GM18507 (cell line): Measurements from ENCODE around the gene LYZL4.
A peak's percentile ranks its signal among the peaks of the same experiment; 100 is the strongest.

Experiments used
- DNase-seq: peaks from one replicate; pipeline ENCODE4 v3.0.0; 2011; ENCODE audit warnings: low read depth; ENCODE audit not compliant: insufficient read length; ENCODE audit errors: extremely low spot score
- FAIRE-seq: peaks from 2 replicates; lab custom pipeline; 2011; peaks lifted over from hg19 to GRCh38; lab: Jason Lieb, UNC

The LYZL4 gene

GRCh38 chr3:42410370-42411131 lies at the start of gene LYZL4:
TSS of gene LYZL4 (minus strand) at chr3:42410610. CDS start at chr3:42407251, 3,359 bp downstream.
- FAIRE-seq = no peak
- no peak for DNase-seq

DNA sequence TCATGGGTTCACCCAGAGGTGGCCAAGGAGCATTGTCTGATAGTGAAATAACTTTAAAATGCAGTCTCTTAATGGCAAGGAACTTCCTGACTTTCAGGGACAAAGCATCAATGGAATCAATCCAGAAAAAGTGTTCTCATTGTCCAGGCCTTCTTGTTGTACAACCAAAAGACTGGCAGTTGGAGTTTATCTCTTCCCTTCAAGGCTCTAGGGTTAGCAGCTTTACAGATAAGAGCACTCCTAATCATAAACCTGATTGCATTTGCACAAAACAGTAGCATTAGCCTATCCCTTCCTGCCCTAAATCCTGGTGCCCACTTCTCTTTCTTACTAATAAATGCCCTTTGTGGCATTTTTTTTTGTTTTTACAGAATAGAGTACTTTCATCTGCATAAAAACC lies 48.7 kb upstream of the LYZL4 start:
- no peak for DNase-seq
- no peak for FAIRE-seq

DNA sequence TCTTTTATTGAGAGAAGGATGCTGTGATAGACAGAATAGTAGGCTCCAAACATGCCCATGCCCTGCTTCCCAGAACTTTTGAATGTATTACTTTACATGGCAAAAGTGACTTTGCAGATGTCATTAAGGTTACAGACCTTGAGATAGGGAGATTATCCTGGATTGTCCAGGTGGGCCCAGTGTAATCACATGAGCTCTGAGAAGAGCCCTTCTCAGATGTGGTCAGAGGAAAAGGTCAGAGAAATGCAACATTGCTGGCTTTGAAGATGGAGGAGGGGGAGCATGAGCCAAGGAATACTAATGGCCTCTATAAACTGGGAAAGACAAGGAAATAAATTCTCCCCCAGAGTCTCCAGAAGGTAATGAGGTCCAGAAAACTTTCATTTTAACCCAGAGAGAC lies 45.8 kb upstream of the LYZL4 start:
- no peak for DNase-seq
- no peak for FAIRE-seq

DNA sequence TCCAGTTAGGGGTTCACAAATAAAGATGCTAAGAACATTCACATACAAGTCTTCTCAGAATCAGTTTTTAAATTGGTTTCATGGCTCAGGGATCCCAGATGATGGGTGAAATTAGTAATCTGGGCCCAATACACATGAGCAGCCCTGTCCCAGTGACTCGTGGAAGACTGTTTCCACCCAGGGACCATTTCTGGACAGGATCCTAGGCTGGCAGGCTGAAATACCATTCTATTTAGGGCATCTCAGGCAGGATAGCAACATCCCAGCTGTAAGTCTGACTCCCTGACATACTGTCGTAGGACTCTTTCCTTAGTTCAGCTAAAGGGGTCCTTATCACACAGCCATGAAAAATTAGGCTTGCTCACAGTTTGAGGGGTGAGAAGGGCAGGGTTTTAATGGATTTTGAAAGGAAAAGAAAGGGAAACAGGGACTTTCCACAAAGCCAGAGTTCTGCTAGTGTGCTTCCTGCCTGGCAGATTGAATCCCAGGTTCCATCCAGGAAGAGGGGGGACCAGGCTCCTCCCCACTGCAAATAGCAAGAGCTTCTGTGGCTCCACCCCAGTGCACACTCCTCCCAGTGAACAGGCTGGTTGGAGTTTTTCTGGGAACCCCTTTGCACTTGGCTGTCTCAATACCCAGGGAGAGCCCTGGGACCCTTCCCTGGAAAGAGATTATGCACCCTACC lies 41.3 kb upstream of the LYZL4 start:
- no peak for DNase-seq
- FAIRE-seq = no peak

- DNase-seq = no peak
- no peak for FAIRE-seq
Observed at GRCh38 chr3:42451116-42451515, 40.7 kb upstream of the LYZL4 start.

- DNase-seq (no peak), FAIRE-seq (no peak)
Observed at GRCh38 chr3:42450567-42450966, 40.2 kb upstream of the LYZL4 start.

- DNase-seq (no peak), FAIRE-seq (no peak)
Observed at GRCh38 chr3:42447481-42447880, 37.1 kb upstream of the LYZL4 start.

DNA sequence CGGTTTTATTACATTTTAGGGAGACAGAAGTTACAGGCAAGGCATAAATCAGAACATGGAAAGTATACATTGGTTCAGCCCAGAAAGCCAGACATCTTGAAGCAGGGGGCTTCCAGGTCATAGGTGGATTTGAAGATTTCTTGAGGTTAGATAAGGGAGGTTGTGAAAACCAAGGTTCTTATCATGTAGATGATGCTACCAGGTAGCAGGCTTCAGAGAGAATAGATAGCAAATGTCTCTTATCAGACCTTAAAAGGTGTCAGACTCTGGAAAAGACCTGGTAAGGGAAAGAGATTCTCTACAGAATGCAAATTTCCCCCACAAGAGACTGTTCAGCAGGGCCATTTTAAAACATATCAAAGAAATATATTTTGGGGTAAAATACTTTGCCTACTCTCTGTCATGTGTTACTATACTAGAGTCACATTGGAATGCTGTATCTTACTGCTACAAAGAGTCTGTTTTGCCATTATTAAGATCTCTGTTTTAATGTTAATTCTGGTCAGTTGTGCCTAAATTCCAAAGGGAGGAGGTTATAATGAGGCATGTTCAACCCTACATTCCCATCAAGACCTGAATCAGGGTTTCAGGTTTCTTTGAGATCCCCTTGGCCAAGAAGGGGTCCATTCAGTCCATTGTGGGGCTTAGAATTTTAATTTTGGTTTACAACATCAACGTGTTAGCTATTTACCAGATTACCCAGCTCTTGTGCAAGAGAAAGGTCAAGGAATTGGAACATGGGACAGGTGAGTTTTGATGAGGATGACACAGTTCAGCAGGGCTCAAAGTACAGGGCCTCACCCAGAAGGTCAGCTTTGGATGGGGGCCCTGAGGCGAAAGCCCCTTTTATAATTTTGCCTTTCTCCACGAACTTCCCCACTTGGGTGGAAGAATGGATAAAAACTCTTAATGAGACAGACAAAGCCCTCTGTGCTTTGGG lies 36.0 kb upstream of the LYZL4 start:
- no peak for FAIRE-seq
- DNase-seq = no peak

GRCh38 chr3:42443819-42444436 lies 33.5 kb upstream of the LYZL4 start:
- FAIRE-seq (peak; percentile 64), DNase-seq (peak; percentile 54)

DNA sequence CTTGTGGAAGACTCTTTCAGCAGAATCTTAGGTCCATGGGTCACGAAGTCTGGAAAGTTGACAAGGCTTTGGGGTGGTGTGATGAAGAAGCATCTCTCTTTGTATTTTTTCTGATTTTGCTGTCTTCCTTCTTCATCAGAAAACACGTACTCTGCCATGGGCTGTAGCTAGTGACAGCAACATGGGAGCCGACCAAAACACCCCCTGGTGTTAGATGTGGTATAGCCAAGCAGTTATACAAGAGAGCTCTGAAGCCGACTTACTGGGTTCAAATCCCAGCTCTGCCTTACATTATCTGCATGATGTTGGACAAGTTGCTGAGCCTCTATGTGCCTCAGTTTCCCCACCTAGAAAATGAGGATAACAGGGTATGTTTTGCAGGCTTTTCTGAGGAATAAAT lies 32.9 kb upstream of the LYZL4 start:
- FAIRE-seq (no peak), DNase-seq (no peak)

DNA sequence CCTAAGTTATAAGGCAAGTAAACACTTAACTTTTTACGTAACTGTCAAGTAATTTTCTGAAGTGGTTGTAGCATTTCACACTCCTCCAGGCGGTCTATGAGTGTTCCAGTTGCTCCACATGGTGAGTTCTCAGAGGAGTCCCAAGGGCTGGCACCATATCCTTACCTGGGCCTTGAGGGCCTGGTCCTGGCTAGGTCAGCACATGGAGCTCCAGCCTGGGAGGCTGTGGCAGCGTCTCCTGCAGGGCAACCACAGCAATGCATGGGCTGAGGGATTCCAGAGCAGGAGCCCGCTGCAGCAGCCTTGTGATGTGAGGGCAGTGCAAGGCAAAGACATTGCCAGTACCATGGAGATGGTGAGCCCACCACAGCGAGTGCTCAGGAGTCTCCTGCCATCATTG lies 32.2 kb upstream of the LYZL4 start:
- DNase-seq (no peak), FAIRE-seq (no peak)

- FAIRE-seq = no peak
- DNase-seq = no peak
Observed at GRCh38 chr3:42441791-42442190, 31.4 kb upstream of the LYZL4 start.

DNA sequence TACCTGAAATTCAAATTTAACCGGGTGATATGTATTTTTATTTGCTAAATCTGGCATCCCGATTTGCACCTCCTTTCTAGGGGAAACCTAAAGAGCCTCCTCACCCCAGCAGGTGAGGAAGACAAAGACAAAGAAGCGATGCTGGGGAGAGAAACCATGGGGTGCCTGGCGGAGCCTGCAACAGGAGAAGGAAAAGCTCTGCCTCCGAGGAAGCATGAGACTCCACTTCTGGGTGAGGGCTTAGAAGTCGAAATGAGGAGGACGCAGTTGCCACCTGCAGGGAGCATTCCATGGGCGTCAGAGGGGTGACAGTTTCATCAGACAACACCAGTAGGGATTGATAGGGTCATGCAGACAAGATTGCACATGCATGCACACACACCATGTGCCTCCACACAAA lies 30.5 kb upstream of the LYZL4 start:
- DNase-seq (no peak), FAIRE-seq (no peak)

DNA sequence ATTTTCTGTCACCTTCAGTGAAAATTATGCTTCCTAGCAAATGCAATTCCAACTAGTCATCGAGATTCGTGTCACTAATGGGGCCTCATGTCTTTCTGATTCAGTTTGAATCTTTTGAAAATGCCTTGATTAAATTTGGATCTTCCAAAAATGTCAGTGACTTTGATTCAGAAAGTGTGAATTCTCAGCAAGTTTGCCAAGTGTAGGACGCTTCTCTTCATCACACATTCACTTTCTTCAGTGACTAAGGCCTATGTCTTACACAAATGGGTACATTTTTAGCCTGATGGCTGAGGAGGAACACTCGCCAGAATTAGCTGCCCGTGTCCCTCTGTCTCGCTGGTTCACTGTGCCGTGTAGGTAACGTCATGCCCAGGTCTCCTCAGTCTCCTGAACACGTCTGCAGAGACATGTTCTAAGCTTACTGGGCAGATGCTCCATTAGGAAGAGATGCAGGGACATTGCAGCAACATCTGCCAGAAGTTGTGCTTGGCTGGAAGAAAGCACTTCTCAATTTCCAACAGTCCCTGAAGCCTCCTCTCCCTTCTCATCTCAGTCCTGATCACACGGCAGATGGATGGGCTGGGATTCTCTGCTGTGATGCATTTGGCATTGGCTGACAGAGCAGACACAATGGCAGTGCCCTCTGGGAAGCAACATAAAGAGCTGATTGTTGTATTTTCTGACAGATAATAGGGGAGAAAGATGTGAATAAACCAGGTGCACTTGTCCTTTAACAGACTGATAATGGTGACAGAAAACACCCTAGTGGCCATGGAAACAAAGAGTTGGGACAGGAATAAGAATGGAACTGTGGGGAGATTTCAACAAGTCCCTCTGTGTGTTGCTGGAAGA lies 29.1 kb upstream of the LYZL4 start:
- DNase-seq (no peak), FAIRE-seq (no peak)

DNA sequence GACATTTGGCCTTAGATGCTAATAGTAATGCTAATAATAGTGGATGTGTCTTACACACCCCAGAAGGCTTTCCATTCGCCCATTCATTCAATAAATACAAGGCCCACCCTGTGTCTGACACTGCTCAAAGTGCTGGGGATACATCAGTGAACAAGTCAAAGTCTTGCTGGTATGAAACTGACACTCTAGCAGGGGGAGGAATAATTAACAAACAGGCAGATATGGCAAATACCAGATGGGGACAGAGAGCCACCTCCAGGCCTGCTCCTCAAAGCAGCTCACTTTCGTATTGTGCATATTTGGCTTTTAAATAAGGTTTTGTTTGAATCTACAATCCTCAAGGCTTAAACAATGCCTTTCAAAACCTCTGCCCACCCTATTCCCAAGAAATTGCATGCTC lies 28.3 kb upstream of the LYZL4 start:
- no peak for DNase-seq
- FAIRE-seq = no peak

DNA sequence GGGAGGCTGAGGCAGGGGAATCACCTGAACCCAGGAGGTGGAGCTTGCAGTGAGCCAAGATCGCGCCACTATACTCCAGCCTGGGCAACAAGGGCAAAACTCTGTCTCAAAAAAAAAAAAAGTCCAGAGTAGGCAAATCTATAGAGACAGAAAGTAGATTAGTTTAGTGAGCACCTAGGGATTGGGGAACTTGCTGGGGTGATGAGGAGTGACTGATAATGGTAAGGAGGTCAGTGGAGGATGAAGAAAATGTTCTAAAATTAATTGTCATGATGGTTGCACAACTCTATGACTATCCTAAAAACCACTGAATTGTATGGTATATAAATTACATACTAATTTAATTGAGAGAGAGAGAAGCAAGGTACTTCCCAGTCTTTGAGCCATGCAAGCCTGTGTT lies 27.8 kb upstream of the LYZL4 start:
- no peak for DNase-seq
- no peak for FAIRE-seq

DNA sequence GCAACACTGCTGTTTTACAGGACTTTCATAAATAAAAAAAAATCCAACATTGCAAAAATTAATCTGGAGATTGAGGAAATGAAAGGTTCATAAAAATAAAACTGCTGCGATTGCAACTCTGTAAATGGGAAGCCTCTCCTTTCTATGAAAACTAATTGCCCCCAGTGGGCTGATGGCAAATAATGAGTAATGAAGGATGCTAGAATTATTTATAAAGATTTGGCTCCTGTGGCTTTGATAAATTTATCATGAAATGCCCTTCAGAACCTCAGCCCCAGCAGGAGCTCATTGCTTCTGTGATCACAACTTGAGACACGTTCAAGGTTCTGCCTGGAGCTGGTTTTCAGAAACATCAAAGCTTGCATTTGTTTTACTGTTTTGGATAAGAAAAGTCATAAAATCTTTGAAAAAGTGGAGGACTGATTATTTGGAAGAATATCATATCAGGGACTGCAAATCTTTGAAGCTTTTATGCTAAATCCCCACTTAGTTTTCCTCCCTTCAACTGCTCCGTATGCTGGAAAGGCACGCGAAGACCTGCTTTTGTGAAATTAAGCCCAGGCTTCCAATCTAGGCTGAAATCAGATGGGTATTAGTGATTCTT lies 24.5 kb upstream of the LYZL4 start:
- FAIRE-seq (no peak), DNase-seq (no peak)

DNA sequence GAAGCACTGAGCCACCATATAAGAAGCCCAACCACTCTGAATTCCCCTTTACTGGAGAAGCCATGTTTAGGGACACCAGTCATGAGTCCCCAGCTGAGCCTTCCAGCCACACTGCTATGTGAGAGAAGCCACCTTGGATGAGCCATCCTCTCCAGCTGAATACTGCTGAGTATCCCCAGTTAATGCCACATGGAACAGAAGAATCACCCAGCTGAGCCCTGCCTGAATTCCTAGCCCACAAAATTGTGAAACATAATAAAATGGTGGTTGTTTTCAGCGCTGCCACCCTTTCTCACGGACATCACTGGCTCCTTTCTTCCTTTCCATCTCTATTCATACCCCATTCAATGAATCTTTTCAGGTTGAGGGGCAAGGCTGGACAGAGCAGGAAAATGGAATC lies 22.1 kb upstream of the LYZL4 start:
- no peak for DNase-seq
- FAIRE-seq = no peak
